HEK293 (cell line): Measurements from ENCODE around the gene MLX.

Source experiments
- INSM2 ChIP-seq: fragments of 450-650 bp; formaldehyde crosslinking; IDR thresholded peaks from 2 replicates; pipeline ENCODE4 v1.5.1; 2016; ENCODE audit warnings: missing biosample characterization, missing genetic modification characterization
- PBX3 ChIP-seq: sonication (generic); formaldehyde crosslinking; IDR thresholded peaks from 2 replicates; pipeline ENCODE4 v1.8.1; 2022; ENCODE audit warnings: mild to moderate bottlenecking, moderate library complexity, missing genetic modification reagents
- PRDM2 ChIP-seq: fragments of 450-650 bp; formaldehyde crosslinking; IDR thresholded peaks from 2 replicates; pipeline ENCODE4 v1.5.1; 2016; ENCODE audit warnings: missing biosample characterization, missing genetic modification characterization, borderline replicate concordance
- SCRT2 ChIP-seq: fragments of 450-650 bp; formaldehyde crosslinking; IDR thresholded peaks from 2 replicates; pipeline ENCODE4 v1.5.1; 2016; ENCODE audit warnings: missing biosample characterization, missing genetic modification characterization
- YY1 ChIP-seq: fragments of 450-650 bp; formaldehyde crosslinking; IDR thresholded peaks from 2 replicates; pipeline ENCODE4 v1.5.1; 2018; ENCODE audit warnings: missing biosample characterization, missing genetic modification characterization
- ZIC2 ChIP-seq: fragments of 450-650 bp; formaldehyde crosslinking; IDR thresholded peaks from 2 replicates; pipeline ENCODE4 v1.5.1; 2016; ENCODE audit warnings: missing biosample characterization, missing genetic modification characterization
- ZNF140 ChIP-seq: fragments of 450-650 bp; formaldehyde crosslinking; IDR thresholded peaks from 2 replicates; pipeline ENCODE4 v1.5.1; 2016; ENCODE audit warnings: missing biosample characterization, missing genetic modification characterization
- ZNF2 ChIP-seq: fragments of 450-650 bp; formaldehyde crosslinking; IDR thresholded peaks from 2 replicates; pipeline ENCODE4 v1.5.1; 2016; ENCODE audit warnings: missing biosample characterization, missing genetic modification characterization
- ZNF280D ChIP-seq: fragments of 450-650 bp; formaldehyde crosslinking; IDR thresholded peaks from 2 replicates; pipeline ENCODE4 v1.5.1; 2016; ENCODE audit warnings: missing biosample characterization, missing genetic modification characterization
- ZNF341 ChIP-seq: fragments of 450-650 bp; formaldehyde crosslinking; IDR thresholded peaks from 2 replicates; pipeline ENCODE4; 2016; ENCODE audit warnings: low read depth, missing biosample characterization, missing genetic modification characterization
- ZNF513 ChIP-seq: fragments of 450-650 bp; IDR thresholded peaks from 2 replicates; pipeline ENCODE4 v1.5.1; 2018; ENCODE audit warnings: missing biosample characterization, missing genetic modification characterization
- ZNF596 ChIP-seq: fragments of 450-650 bp; IDR thresholded peaks from 2 replicates; pipeline ENCODE4 v1.5.0; 2018; ENCODE audit warnings: missing biosample characterization, mild to moderate bottlenecking, missing genetic modification characterization, moderate library complexity
- ZNF768 ChIP-seq: fragments of 450-650 bp; formaldehyde crosslinking; IDR thresholded peaks from 2 replicates; pipeline ENCODE4 v1.5.1; 2018; ENCODE audit warnings: missing biosample characterization, mild to moderate bottlenecking, missing genetic modification characterization
- ZNF843 ChIP-seq: fragments of 450-650 bp; formaldehyde crosslinking; IDR thresholded peaks from 2 replicates; pipeline ENCODE4 v1.5.1; 2016; ENCODE audit warnings: missing biosample characterization, missing genetic modification characterization
- ZSCAN18 ChIP-seq: fragments of 450-650 bp; formaldehyde crosslinking; IDR thresholded peaks from 2 replicates; pipeline ENCODE4 v1.5.1; 2016; ENCODE audit warnings: missing biosample characterization, missing genetic modification characterization
- ZSCAN5A ChIP-seq: fragments of 450-650 bp; formaldehyde crosslinking; IDR thresholded peaks from 2 replicates; pipeline ENCODE4 v1.5.1; 2016; ENCODE audit warnings: missing biosample characterization, missing genetic modification characterization
- TF ChIP-seq, protein P1 (sequence below): fragments of 450-650 bp; formaldehyde crosslinking; IDR thresholded peaks from 2 replicates; pipeline ENCODE4 v1.5.1; 2016; ENCODE audit warnings: missing biosample characterization, missing genetic modification characterization
- TF ChIP-seq, protein P2 (sequence below): fragments of 450-650 bp; formaldehyde crosslinking; IDR thresholded peaks from 2 replicates; pipeline ENCODE4 v1.5.1; 2017; ENCODE audit warnings: missing biosample characterization, mild to moderate bottlenecking, missing genetic modification characterization, moderate library complexity

MLX gene

GRCh38 chr17:42566215-42566882 lies 551 bp upstream of the MLX start (continued):
- TF ChIP-seq INSM2 (tag by site-specific recombination) (no peak), ZNF280D (tag by site-specific recombination) (no peak), ZNF843 (tag by site-specific recombination) (no peak; the same call in 1 of the 2 replicates), ZIC2 (no peak), ZSCAN5A (tag by site-specific recombination) (0 out of 2 replicates have a peak, but pooled peaks have one; percentile 49), SCRT2 (tag by site-specific recombination) (peak; percentile 44; the same call in 1 of the 2 replicates), ZNF513 (no peak), PBX3 (CRISPR knock-in tag) (0 out of 2 replicates have a peak, but pooled peaks have one; percentile 13), YY1 (tag by site-specific recombination) (peak; percentile 92), ZNF768 (tag by site-specific recombination) (no peak), ZNF341 (peak; percentile 87; the same call in 1 of the 2 replicates), ZNF2 (peak; percentile 61; the same call in 1 of the 2 replicates), ZNF596 (tag by site-specific recombination) (0 out of 2 replicates have a peak, but pooled peaks have one; percentile 19), PRDM2 (tag by site-specific recombination) (no peak), ZSCAN18 (tag by site-specific recombination) (no peak), ZNF140 (no peak)
- TF ChIP-seq, protein P1, sequence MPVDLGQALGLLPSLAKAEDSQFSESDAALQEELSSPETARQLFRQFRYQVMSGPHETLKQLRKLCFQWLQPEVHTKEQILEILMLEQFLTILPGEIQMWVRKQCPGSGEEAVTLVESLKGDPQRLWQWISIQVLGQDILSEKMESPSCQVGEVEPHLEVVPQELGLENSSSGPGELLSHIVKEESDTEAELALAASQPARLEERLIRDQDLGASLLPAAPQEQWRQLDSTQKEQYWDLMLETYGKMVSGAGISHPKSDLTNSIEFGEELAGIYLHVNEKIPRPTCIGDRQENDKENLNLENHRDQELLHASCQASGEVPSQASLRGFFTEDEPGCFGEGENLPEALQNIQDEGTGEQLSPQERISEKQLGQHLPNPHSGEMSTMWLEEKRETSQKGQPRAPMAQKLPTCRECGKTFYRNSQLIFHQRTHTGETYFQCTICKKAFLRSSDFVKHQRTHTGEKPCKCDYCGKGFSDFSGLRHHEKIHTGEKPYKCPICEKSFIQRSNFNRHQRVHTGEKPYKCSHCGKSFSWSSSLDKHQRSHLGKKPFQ (tag by site-specific recombination), result no peak
- TF ChIP-seq, protein P2, sequence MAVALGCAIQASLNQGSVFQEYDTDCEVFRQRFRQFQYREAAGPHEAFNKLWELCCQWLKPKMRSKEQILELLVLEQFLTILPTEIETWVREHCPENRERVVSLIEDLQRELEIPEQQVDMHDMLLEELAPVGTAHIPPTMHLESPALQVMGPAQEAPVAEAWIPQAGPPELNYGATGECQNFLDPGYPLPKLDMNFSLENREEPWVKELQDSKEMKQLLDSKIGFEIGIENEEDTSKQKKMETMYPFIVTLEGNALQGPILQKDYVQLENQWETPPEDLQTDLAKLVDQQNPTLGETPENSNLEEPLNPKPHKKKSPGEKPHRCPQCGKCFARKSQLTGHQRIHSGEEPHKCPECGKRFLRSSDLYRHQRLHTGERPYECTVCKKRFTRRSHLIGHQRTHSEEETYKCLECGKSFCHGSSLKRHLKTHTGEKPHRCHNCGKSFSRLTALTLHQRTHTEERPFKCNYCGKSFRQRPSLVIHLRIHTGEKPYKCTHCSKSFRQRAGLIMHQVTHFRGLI, result no peak
